SK-N-SH treated with all-trans-retinoic acid at 6 μM for 48 hours (cell line): ENCODE measurements around the gene TRPM7.

Experiments
- ATAC-seq: fragments of 200-7000 bp; cut with Tn5 transposase; 3 replicates; pipeline ENCODE4 v1.9.1; 2020; ENCODE audit warnings: mild to moderate bottlenecking, moderate library complexity
- ARNTL ChIP-seq: fragments of 450-650 bp; formaldehyde crosslinking; IDR thresholded peaks from 2 replicates; pipeline ENCODE4 v1.5.0; 2020; ENCODE audit warnings: low read depth, mild to moderate bottlenecking, moderate library complexity, borderline replicate concordance
- CREB5 ChIP-seq: fragments of 250-450 bp; sonication (Bioruptor Pico); IDR thresholded peaks from 2 replicates; pipeline ENCODE4 v1.5.1; 2020; ENCODE audit warnings: low read depth, mild to moderate bottlenecking, moderate library complexity
- CSDC2 ChIP-seq: fragments of 250-450 bp; sonication (Bioruptor Pico); IDR thresholded peaks from 2 replicates; pipeline ENCODE4 v1.5.0; 2020; ENCODE audit warnings: mild to moderate bottlenecking, moderate library complexity
- CSRNP3 ChIP-seq: fragments of 250-450 bp; sonication (Bioruptor Pico); IDR thresholded peaks from 2 replicates; pipeline ENCODE4 v1.5.1; 2021; ENCODE audit warnings: mild to moderate bottlenecking, moderate library complexity
- ESRRG ChIP-seq: fragments of 250-450 bp; sonication (Bioruptor Pico); IDR thresholded peaks from 2 replicates; pipeline ENCODE4 v1.6.1; 2021; ENCODE audit warnings: mild to moderate bottlenecking
- GLIS3 ChIP-seq: fragments of 250-450 bp; sonication (Bioruptor Pico); IDR thresholded peaks from 2 replicates; pipeline ENCODE4 v1.5.0; 2020; ENCODE audit warnings: mild to moderate bottlenecking, moderate library complexity
- ISL1 ChIP-seq: fragments of 250-450 bp; sonication (Bioruptor Pico); IDR thresholded peaks from 2 replicates; pipeline ENCODE4 v2.1.2; 2022; ENCODE audit warnings: mild to moderate bottlenecking, moderate library complexity
- OSR1 ChIP-seq: fragments of 250-450 bp; sonication (Bioruptor Pico); IDR thresholded peaks from 2 replicates; pipeline ENCODE4 v1.8.0; 2022; ENCODE audit warnings: moderate library complexity, mild to moderate bottlenecking, inconsistent platforms
- PATZ1 ChIP-seq: fragments of 250-450 bp; sonication (Bioruptor Pico); IDR thresholded peaks from 2 replicates; pipeline ENCODE4 v1.8.0; 2020; ENCODE audit warnings: mild to moderate bottlenecking, moderate library complexity, borderline replicate concordance
- PPARA ChIP-seq: fragments of 250-450 bp; sonication (Bioruptor Pico); IDR thresholded peaks from 2 replicates; pipeline ENCODE4 v1.5.0; 2020; ENCODE audit warnings: mild to moderate bottlenecking, borderline replicate concordance
- RARB ChIP-seq: fragments of 250-450 bp; sonication (Bioruptor Pico); IDR thresholded peaks from 2 replicates; pipeline ENCODE4 v1.8.0; 2021; ENCODE audit warnings: mild to moderate bottlenecking, moderate library complexity
- SNAI2 ChIP-seq: fragments of 250-450 bp; sonication (Bioruptor Pico); IDR thresholded peaks from 2 replicates; pipeline ENCODE4 v1.5.0; 2020; ENCODE audit warnings: mild to moderate bottlenecking, moderate library complexity
- TCF4 ChIP-seq: fragments of 250-450 bp; sonication (Bioruptor Pico); IDR thresholded peaks from 2 replicates; pipeline ENCODE4 v1.8.0; 2021; ENCODE audit warnings: mild to moderate bottlenecking, moderate library complexity, borderline replicate concordance
- TOX ChIP-seq: fragments of 250-450 bp; sonication (Bioruptor Pico); IDR thresholded peaks from 2 replicates; pipeline ENCODE4 v1.8.0; 2021; ENCODE audit warnings: mild to moderate bottlenecking, moderate library complexity, borderline replicate concordance
- ZC3H10 ChIP-seq: fragments of 250-450 bp; sonication (Bioruptor Pico); IDR thresholded peaks from 2 replicates; pipeline ENCODE4 v1.5.1; 2021; ENCODE audit warnings: mild to moderate bottlenecking, moderate library complexity
- ZFP30 ChIP-seq: fragments of 450-650 bp; formaldehyde crosslinking; IDR thresholded peaks from 2 replicates; pipeline ENCODE4 v1.5.0; 2022; ENCODE audit warnings: mild to moderate bottlenecking, moderate library complexity
- ZNF565 ChIP-seq: fragments of 450-650 bp; formaldehyde crosslinking; conservative IDR thresholded peaks from 2 replicates; pipeline ENCODE4 v1.5.0; 2020; ENCODE audit warnings: low read depth, mild to moderate bottlenecking, moderate library complexity
- ZNF70 ChIP-seq: fragments of 450-650 bp; formaldehyde crosslinking; IDR thresholded peaks from 2 replicates; pipeline ENCODE4 v1.5.0; 2020; ENCODE audit warnings: mild to moderate bottlenecking, moderate library complexity
- ZNF8 ChIP-seq: fragments of 450-650 bp; formaldehyde crosslinking; IDR thresholded peaks from 2 replicates; pipeline ENCODE4 v1.5.0; 2020; ENCODE audit warnings: mild to moderate bottlenecking, moderate library complexity
- TF ChIP-seq, protein P1 (sequence below): fragments of 250-450 bp; sonication (Bioruptor Pico); IDR thresholded peaks from 2 replicates; pipeline ENCODE4 v1.5.0; 2020; ENCODE audit warnings: mild to moderate bottlenecking, moderate library complexity
- TF ChIP-seq, protein P2 (sequence below): fragments of 250-450 bp; sonication (Bioruptor Pico); IDR thresholded peaks from 2 replicates; pipeline ENCODE4 v1.8.0; 2021; ENCODE audit warnings: low read depth, mild to moderate bottlenecking, moderate library complexity, borderline replicate concordance

Gene TRPM7

DNA sequence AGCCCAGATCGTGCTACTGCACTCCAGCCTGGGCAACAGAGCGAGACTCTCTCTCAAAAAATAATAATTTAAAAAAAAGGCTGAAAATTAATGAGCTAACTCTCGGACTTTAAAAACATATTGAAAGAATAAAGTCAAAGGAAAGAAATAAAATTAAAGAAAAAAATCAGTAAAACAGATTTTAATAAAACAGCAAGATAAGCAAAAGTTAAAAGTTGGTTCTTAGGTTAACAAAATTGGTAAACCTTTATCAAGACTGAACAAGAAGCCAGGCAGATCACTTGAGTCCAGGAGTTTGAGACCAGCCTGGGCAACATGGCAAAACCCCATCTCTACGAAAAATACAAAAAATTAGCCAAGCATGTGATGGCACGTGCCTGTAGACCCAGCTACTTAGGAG lies 20.7 kb downstream of the TRPM7 start:
- no peak for TF ChIP-seq ZFP30 (CRISPR knock-in tag)
- TF ChIP-seq CSRNP3, result no peak
- no peak for TF ChIP-seq ZC3H10 (CRISPR knock-in tag)
- TF ChIP-seq TOX, result no peak
- TF ChIP-seq SNAI2 (CRISPR knock-in tag), result no peak
- TF ChIP-seq ARNTL, result no peak
- no peak for TF ChIP-seq ZNF70 (CRISPR knock-in tag)
- TF ChIP-seq ISL1 (CRISPR knock-in tag), result no peak
- no peak for TF ChIP-seq TCF4 (CRISPR knock-in tag)
- TF ChIP-seq, all 23 proteins: peak for 0

GRCh38 chr15:50655555-50655954 lies 31.0 kb downstream of the TRPM7 start:
- ATAC-seq, result no peak
- TF ChIP-seq ZC3H10 (CRISPR knock-in tag) (no peak), RARB (no peak), ZNF565 (no peak), ESRRG (CRISPR knock-in tag) (no peak), TOX (no peak), TCF4 (CRISPR knock-in tag) (no peak), SNAI2 (CRISPR knock-in tag) (no peak), CSDC2 (CRISPR knock-in tag) (no peak), ISL1 (CRISPR knock-in tag) (no peak), ZFP30 (CRISPR knock-in tag) (no peak), CSRNP3 (no peak), ARNTL (no peak)

More for the DNA sequence above, 20.7 kb downstream of the TRPM7 start:
- no peak for ATAC-seq

GRCh38 chr15:50653156-50653743 lies 33.3 kb downstream of the TRPM7 start:
- no peak for TF ChIP-seq PPARA (CRISPR knock-in tag)
- no peak for TF ChIP-seq ESRRG (CRISPR knock-in tag)
- TF ChIP-seq GLIS3 (CRISPR knock-in tag), result no peak
- no peak for TF ChIP-seq ZNF70 (CRISPR knock-in tag)
- no peak for TF ChIP-seq SNAI2 (CRISPR knock-in tag)
- TF ChIP-seq TOX, result no peak
- TF ChIP-seq, protein P1, sequence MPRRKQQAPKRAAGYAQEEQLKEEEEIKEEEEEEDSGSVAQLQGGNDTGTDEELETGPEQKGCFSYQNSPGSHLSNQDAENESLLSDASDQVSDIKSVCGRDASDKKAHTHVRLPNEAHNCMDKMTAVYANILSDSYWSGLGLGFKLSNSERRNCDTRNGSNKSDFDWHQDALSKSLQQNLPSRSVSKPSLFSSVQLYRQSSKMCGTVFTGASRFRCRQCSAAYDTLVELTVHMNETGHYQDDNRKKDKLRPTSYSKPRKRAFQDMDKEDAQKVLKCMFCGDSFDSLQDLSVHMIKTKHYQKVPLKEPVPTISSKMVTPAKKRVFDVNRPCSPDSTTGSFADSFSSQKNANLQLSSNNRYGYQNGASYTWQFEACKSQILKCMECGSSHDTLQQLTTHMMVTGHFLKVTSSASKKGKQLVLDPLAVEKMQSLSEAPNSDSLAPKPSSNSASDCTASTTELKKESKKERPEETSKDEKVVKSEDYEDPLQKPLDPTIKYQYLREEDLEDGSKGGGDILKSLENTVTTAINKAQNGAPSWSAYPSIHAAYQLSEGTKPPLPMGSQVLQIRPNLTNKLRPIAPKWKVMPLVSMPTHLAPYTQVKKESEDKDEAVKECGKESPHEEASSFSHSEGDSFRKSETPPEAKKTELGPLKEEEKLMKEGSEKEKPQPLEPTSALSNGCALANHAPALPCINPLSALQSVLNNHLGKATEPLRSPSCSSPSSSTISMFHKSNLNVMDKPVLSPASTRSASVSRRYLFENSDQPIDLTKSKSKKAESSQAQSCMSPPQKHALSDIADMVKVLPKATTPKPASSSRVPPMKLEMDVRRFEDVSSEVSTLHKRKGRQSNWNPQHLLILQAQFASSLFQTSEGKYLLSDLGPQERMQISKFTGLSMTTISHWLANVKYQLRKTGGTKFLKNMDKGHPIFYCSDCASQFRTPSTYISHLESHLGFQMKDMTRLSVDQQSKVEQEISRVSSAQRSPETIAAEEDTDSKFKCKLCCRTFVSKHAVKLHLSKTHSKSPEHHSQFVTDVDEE (CRISPR knock-in tag), result no peak
- TF ChIP-seq ZNF8 (CRISPR knock-in tag), result no peak
- no peak for TF ChIP-seq ZFP30 (CRISPR knock-in tag)
- TF ChIP-seq ZC3H10 (CRISPR knock-in tag), result no peak
- no peak for TF ChIP-seq CREB5 (CRISPR knock-in tag)
- ATAC-seq, result no peak

GRCh38 chr15:50652671-50653070 lies 33.9 kb downstream of the TRPM7 start:
- no peak for ATAC-seq
- TF ChIP-seq SNAI2 (CRISPR knock-in tag) (no peak), ZC3H10 (CRISPR knock-in tag) (no peak), PPARA (CRISPR knock-in tag) (no peak), RARB (no peak), PATZ1 (CRISPR knock-in tag) (no peak), ZFP30 (CRISPR knock-in tag) (no peak), ISL1 (CRISPR knock-in tag) (no peak), ARNTL (no peak), GLIS3 (CRISPR knock-in tag) (no peak), CSDC2 (CRISPR knock-in tag) (no peak), ESRRG (CRISPR knock-in tag) (no peak), OSR1 (no peak)
- TF ChIP-seq, protein P2, sequence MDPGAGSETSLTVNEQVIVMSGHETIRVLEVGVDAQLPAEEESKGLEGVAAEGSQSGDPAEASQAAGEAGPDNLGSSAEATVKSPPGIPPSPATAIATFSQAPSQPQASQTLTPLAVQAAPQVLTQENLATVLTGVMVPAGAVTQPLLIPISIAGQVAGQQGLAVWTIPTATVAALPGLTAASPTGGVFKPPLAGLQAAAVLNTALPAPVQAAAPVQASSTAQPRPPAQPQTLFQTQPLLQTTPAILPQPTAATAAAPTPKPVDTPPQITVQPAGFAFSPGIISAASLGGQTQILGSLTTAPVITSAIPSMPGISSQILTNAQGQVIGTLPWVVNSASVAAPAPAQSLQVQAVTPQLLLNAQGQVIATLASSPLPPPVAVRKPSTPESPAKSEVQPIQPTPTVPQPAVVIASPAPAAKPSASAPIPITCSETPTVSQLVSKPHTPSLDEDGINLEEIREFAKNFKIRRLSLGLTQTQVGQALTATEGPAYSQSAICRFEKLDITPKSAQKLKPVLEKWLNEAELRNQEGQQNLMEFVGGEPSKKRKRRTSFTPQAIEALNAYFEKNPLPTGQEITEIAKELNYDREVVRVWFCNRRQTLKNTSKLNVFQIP (CRISPR knock-in tag), result no peak
- TF ChIP-seq, protein P1 (CRISPR knock-in tag), result no peak
